ENCODE data around the gene MVB12B. TPM values are rescaled to one million over a fixed set of nuclear protein-coding genes. Genes with fewer than 3 reads are reported as not detected.

The MVB12B gene
- total and polyA plus RNA-seq, 2 of the 13 experiments (the other 11 are each of a cell fraction or from before 2014, with no cell fraction given): 12.1 to 30.1 TPM

DNA sequence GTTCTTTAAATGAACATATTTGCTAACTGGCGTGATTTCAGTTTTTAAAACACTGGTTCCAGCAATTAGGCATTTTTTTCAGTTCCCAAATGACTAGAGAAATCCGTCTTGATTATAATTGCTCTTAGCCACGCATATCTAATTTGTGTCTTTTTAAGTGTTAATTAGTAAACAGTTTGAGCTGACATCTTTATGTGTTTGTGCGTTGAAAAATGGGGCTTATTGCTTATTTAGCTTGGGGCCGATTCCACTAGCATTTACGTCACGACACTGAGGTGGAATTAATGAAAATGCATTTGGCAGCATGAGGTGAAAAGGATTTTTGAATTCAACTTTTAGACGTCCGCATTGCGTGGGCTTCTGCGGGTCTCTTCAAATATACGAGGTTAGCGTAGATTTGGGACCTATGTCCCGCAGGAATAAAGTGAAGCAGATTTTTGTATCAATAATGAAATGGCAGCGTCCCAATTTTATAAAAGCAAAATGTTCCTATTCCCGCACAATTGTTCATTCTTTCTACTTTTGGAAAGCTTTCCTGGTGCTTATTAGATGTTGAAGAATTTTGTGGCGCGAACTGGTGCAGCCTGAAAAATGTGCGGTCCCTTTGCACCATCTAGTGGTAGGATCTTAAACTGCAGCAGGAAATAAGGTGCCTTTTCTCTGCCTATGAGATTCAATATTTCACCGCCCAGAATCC lies 164.4 kb downstream of the MVB12B start:
- no peaks in the 10 kb centered on the region for H4K20me1 ChIP-seq (ENCODE audit: insufficient read depth, low read length)
- POLR2A ChIA-PET: no interaction called here

More for the DNA sequence above, 164.4 kb downstream of the MVB12B start:
- H3K9me3 ChIP-seq (ENCODE audit: low read length): no peaks in the 10 kb centered on the region
- WGBS (ENCODE audit: low lambda C conversion rate): 75% methylated on average over 20 of the region's 20 CpGs
- intact Hi-C loops (cut with micrococcal nuclease; ENCODE audit: unreplicated experiment) (no loop called here), in situ Hi-C loops (cut with HindIII; ENCODE audit: extremely low pct_ligation_motif_present, low pct_unique_long_range_greater_than_20kb) (loop anchor here (5.0 kb wide), 1 partner anchor 189 kb away; no protein-coding TSS in a partner anchor)
- no peak overlapping the region for H3K27ac ChIP-seq (ENCODE audit: extremely low read length, insufficient read depth, low read length)
- H3K4me2 ChIP-seq (ENCODE audit: low read depth, low read length): no peak overlapping the region
- no peak overlapping the region for H2AFZ ChIP-seq (ENCODE audit: low read length)
- H3K4me3 ChIP-seq (replicated peaks in 1 of 3; ENCODE audit: insufficient read depth in 1 of 3, low read depth in 2 of 3, low read length in 3 of 3): no peak overlapping the region
- H3K4me1 ChIP-seq (ENCODE audit: insufficient read depth, low read length): peaks cover 10% of the 10 kb centered on the region; the same call in 1 of the 2 replicates
- CTCF ChIA-PET (ENCODE audit: low intra/inter-chr PET ratio, low total read pairs): interaction anchor here (0.8 to 1.2 kb wide), 2 partner anchors 10 to 174 kb away, joined by 4 read pairs; no protein-coding TSS in a partner anchor
- no TSS peak for BruUV-seq (replicated peaks)
- TF ChIP-seq ZNF644 (CRISPR knock-in tag; IDR thresholded peaks at IDR 0.05; ENCODE audit: low read depth) (no peak), ADNP (CRISPR knock-in tag; IDR thresholded peaks at IDR 0.05) (no peak), ZNF784 (CRISPR knock-in tag; IDR thresholded peaks at IDR 0.05; ENCODE audit: borderline replicate concordance) (no peak), SIN3A (IDR thresholded peaks at IDR 0.05; ENCODE audit: borderline replicate concordance, low read depth, low read length) (no peak), ZSCAN29 (CRISPR knock-in tag; conservative IDR thresholded peaks at IDR 0.05) (no peak), IRX3 (CRISPR knock-in tag; IDR thresholded peaks at IDR 0.05; ENCODE audit: borderline replicate concordance, low read depth) (no peak), SMC3 (IDR thresholded peaks at IDR 0.05; ENCODE audit: low read length) (peak; percentile 27; the same call in 1 of the 2 replicates), ELF3 (CRISPR knock-in tag; IDR thresholded peaks at IDR 0.05) (0 out of 2 replicates have a peak, but pooled peaks have one; percentile 24), CTCF (CRISPR knock-in tag; IDR thresholded peaks at IDR 0.05) (peak; percentile 75), STAG1 (CRISPR knock-in tag; IDR thresholded peaks at IDR 0.05) (peak; percentile 75), RAD21 (CRISPR knock-in tag; IDR thresholded peaks at IDR 0.05) (peak; percentile 56; the same call in 1 of the 2 replicates), TEAD3 (CRISPR knock-in tag; optimal IDR thresholded peaks at IDR 0.05; ENCODE audit: borderline replicate concordance) (peak; percentile 92), MTA3 (CRISPR knock-in tag; IDR thresholded peaks at IDR 0.05) (no peak)
- TF ChIP-seq, protein P1, sequence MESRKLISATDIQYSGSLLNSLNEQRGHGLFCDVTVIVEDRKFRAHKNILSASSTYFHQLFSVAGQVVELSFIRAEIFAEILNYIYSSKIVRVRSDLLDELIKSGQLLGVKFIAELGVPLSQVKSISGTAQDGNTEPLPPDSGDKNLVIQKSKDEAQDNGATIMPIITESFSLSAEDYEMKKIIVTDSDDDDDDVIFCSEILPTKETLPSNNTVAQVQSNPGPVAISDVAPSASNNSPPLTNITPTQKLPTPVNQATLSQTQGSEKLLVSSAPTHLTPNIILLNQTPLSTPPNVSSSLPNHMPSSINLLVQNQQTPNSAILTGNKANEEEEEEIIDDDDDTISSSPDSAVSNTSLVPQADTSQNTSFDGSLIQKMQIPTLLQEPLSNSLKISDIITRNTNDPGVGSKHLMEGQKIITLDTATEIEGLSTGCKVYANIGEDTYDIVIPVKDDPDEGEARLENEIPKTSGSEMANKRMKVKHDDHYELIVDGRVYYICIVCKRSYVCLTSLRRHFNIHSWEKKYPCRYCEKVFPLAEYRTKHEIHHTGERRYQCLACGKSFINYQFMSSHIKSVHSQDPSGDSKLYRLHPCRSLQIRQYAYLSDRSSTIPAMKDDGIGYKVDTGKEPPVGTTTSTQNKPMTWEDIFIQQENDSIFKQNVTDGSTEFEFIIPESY (CRISPR knock-in tag; IDR thresholded peaks at IDR 0.05): peak; percentile 91
- DNase-seq (ENCODE audit: low spot score) (peak; percentile 46), FAIRE-seq (peak; percentile 90), ATAC-seq (no peak)
- H3K27me3 ChIP-seq (ENCODE audit: control insufficient read depth in 1 of 2, insufficient read depth in 2 of 2, low read length in 2 of 2): no peaks in the 10 kb centered on the region
- H3K79me2 ChIP-seq (ENCODE audit: insufficient read depth, low read length): no peaks in the 10 kb centered on the region
- H3K9ac ChIP-seq (ENCODE audit: insufficient read depth, low read depth, low read length): no peak overlapping the region
- H3K36me3 ChIP-seq (replicated peaks in 1 of 2; ENCODE audit: control insufficient read depth in 1 of 2, insufficient read depth in 2 of 2, low read length in 2 of 2): peaks cover 3 to 21% of the 10 kb centered on the region in 2 experiments; a peak in 4 of 5 replicates
